GM13977 (cell line): ENCODE measurements around the gene SELP.
"Not testable (repeated sequence)": the region's sequence is repeated elsewhere in the genome, so short reads cannot be mapped to it uniquely, and the experiment has no call there.

ENCODE experiments used
- DNase-seq: peaks from one replicate; pipeline ENCODE4 v3.0.0; 2012; ENCODE audit warnings: low spot score
- CTCF ChIP-seq: IDR thresholded peaks from 2 replicates; pipeline ENCODE4 v1.5.1; 2012; ENCODE audit warnings: mild to moderate bottlenecking, control low read depth; ENCODE audit not compliant: insufficient read depth; ENCODE audit errors: extremely low read depth, missing control alignments
- in situ Hi-C: fragments of 300-500 bp; cut with MboI; formaldehyde crosslinking; loops from one replicate; pipeline ENCODE4 v1.12.0; 2022; ENCODE audit warnings: low sequenced_read_pairs, low pct_unique_long_range_greater_than_20kb, mixed read lengths, inconsistent platforms; ENCODE audit not compliant: unreplicated experiment

The SELP gene

GRCh38 chr1:169630006-169630405 is at the start of gene SELP:
Gene SELP (minus strand): TSS chr1:169630124. CDS start chr1:169630074, 50 bp downstream.
- DNase-seq: no peak
- no peak for TF ChIP-seq CTCF
- in situ Hi-C loops: no loop called here

GRCh38 chr1:169679692-169680091 is 49.8 kb upstream of the SELP start:
- TF ChIP-seq CTCF: no peak
- in situ Hi-C loops: no loop called here
- no peak for DNase-seq

GRCh38 chr1:169676001-169676400 is 46.1 kb upstream of the SELP start:
- in situ Hi-C loops: no loop called here
- no peak for TF ChIP-seq CTCF
- no peak for DNase-seq

- in situ Hi-C loops: no loop called here
- no peak for TF ChIP-seq CTCF
- no peak for DNase-seq
These were observed 40.9 kb upstream of the SELP start for GRCh38 chr1:169670836-169671235.

GRCh38 chr1:169670244-169670643 is 40.3 kb upstream of the SELP start:
- in situ Hi-C loops, DNase-seq: not testable (repeated sequence)

GRCh38 chr1:169667699-169668596 is 38.0 kb upstream of the SELP start:
- in situ Hi-C loops, DNase-seq: not testable (repeated sequence)

- in situ Hi-C loops, DNase-seq: not testable (repeated sequence)
These were observed 37.3 kb upstream of the SELP start for GRCh38 chr1:169667227-169667639.

- in situ Hi-C loops, DNase-seq: not testable (repeated sequence)
These were observed 32.8 kb upstream of the SELP start for GRCh38 chr1:169662680-169663079.

- in situ Hi-C loops, DNase-seq: not testable (repeated sequence)
These were observed 31.1 kb upstream of the SELP start for GRCh38 chr1:169661066-169661465.

- in situ Hi-C loops, DNase-seq: not testable (repeated sequence)
These were observed 28.9 kb upstream of the SELP start for GRCh38 chr1:169658777-169659176.
